ENCODE results near the gene CADM2.

CADM2 gene

GRCh38 chr3:85783291-85783690 is 824.5 kb downstream of the CADM2 start:
- H3K4me1 Mint-ChIP-seq = no peaks in the 10 kb centered on the region

DNA sequence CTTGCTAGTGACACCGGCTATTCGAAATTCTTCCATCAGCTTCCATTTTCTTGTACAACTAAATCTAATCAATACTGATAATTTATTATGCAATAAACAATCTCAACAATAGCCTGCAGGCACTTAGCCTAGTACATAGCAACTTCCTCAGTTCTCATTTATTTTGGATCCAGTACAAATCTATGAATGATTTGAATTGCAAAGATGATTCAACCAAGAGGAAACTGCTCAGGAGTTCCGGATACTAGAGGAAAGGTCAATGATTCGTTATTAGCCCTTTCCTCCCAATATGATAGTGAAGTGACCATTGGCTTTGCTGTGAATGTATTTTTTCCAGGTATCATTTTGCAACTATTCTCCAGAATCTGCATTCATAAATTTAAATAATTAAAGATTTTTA is 827.0 kb downstream of the CADM2 start:
- Mint-ChIP-seq H3K9me3 (no peaks in the 10 kb centered on the region), H3K4me1 (no peaks in the 10 kb centered on the region), H3K27ac (no peak overlapping the region), H3K4me3 (no peak overlapping the region), H3K36me3 (ENCODE audit: low read depth) (no peaks in the 10 kb centered on the region), H3K27me3 (ENCODE audit: low read depth) (no peaks in the 10 kb centered on the region)
- TF ChIP-seq, protein P1, sequence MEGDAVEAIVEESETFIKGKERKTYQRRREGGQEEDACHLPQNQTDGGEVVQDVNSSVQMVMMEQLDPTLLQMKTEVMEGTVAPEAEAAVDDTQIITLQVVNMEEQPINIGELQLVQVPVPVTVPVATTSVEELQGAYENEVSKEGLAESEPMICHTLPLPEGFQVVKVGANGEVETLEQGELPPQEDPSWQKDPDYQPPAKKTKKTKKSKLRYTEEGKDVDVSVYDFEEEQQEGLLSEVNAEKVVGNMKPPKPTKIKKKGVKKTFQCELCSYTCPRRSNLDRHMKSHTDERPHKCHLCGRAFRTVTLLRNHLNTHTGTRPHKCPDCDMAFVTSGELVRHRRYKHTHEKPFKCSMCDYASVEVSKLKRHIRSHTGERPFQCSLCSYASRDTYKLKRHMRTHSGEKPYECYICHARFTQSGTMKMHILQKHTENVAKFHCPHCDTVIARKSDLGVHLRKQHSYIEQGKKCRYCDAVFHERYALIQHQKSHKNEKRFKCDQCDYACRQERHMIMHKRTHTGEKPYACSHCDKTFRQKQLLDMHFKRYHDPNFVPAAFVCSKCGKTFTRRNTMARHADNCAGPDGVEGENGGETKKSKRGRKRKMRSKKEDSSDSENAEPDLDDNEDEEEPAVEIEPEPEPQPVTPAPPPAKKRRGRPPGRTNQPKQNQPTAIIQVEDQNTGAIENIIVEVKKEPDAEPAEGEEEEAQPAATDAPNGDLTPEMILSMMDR (IDR thresholded peaks at IDR 0.05; ENCODE audit: unreplicated experiment in 3 of 3) = no peak

More at GRCh38 chr3:85783291-85783690, 824.5 kb downstream of the CADM2 start:
- Mint-ChIP-seq H3K27ac (no peak overlapping the region), H3K36me3 (ENCODE audit: low read depth) (no peaks in the 10 kb centered on the region), H3K4me3 (no peak overlapping the region), H3K9me3 (no peaks in the 10 kb centered on the region), H3K27me3 (ENCODE audit: low read depth) (no peaks in the 10 kb centered on the region)
- TF ChIP-seq, protein P1 (IDR thresholded peaks at IDR 0.05; ENCODE audit: unreplicated experiment in 3 of 3) = no peak

DNA sequence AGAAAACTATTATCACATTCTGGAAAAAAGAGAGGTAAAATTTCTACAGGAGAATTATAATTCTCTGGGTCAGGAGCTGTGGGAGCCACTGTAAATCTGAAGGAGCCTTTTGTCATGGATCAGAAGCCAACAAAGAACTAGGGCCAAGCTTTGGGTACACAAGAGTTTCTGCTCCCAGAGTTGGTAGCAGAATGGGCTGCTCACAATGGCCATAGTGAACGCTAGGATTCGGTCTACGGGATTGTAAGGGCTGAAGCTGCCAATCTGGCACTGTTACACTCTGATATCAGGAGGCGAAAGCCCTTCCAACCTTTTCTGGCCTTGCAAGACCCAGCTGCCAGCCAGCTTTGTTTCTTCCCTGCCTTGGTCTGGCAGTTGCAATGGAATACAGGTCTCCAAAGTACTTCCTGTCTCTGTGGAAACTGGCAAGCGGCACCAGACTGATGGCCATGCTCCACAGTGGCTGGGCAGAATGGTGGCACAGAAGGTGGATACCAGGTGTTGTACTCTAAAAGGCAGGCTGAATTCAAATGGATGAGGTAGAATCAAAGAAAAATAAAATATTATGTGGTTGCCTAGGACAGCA is 831.7 kb downstream of the CADM2 start:
- TF ChIP-seq, protein P1 (IDR thresholded peaks at IDR 0.05; ENCODE audit: unreplicated experiment in 3 of 3) = no peak
- Mint-ChIP-seq H3K4me1 (no peaks in the 10 kb centered on the region), H3K27ac (no peak overlapping the region), H3K4me3 (no peak overlapping the region), H3K27me3 (ENCODE audit: low read depth) (no peaks in the 10 kb centered on the region), H3K36me3 (ENCODE audit: low read depth) (no peaks in the 10 kb centered on the region), H3K9me3 (no peaks in the 10 kb centered on the region)

DNA sequence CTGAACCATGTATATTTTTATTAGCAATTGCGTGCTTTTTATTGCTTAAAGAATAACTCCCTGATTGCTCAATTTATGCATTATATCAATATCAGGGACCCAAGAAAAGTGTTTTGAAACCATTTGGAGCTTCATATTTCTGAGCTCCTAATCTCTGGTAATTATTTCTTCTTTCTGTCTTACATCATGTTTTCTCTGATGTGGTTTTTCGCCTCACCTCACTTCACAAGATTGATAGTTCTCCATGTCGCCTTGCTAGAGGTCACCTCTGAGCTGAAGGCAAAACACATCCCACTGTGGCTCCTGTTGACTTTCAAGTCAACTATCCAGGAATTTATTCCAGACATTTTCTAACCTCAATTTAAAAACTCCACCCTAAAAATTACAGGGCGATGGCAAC is 837.4 kb downstream of the CADM2 start:
- Mint-ChIP-seq H3K4me1 (no peaks in the 10 kb centered on the region), H3K9me3 (peaks cover 13% of the 10 kb centered on the region), H3K36me3 (ENCODE audit: low read depth) (no peaks in the 10 kb centered on the region), H3K4me3 (no peak overlapping the region), H3K27ac (no peak overlapping the region), H3K27me3 (ENCODE audit: low read depth) (peaks cover 3% of the 10 kb centered on the region)
- TF ChIP-seq, protein P1 (IDR thresholded peaks at IDR 0.05; ENCODE audit: unreplicated experiment in 3 of 3) = no peak

GRCh38 chr3:85800676-85801075 is 841.9 kb downstream of the CADM2 start:
- TF ChIP-seq, protein P1 (IDR thresholded peaks at IDR 0.05; ENCODE audit: unreplicated experiment in 3 of 3) = no peak
- Mint-ChIP-seq H3K9me3 (peaks cover 13% of the 10 kb centered on the region), H3K27me3 (ENCODE audit: low read depth) (peaks cover 8% of the 10 kb centered on the region), H3K4me1 (no peaks in the 10 kb centered on the region), H3K27ac (no peak overlapping the region), H3K36me3 (ENCODE audit: low read depth) (no peaks in the 10 kb centered on the region), H3K4me3 (no peak overlapping the region)

- H3K4me3 Mint-ChIP-seq = no peak overlapping the region
- H3K4me1 Mint-ChIP-seq = no peaks in the 10 kb centered on the region
- H3K27me3 Mint-ChIP-seq (ENCODE audit: low read depth) = peaks cover 8% of the 10 kb centered on the region
- H3K36me3 Mint-ChIP-seq (ENCODE audit: low read depth) = no peaks in the 10 kb centered on the region
- no peak overlapping the region for H3K27ac Mint-ChIP-seq
- TF ChIP-seq, protein P1 (IDR thresholded peaks at IDR 0.05; ENCODE audit: unreplicated experiment in 3 of 3) = peak; percentile 49 to 55 (median 53)
- peaks cover 13% of the 10 kb centered on the region for H3K9me3 Mint-ChIP-seq
Measured at GRCh38 chr3:85801955-85802354, 843.2 kb downstream of the CADM2 start.
